ENCODE measurements around the gene TM4SF18. TPM values are rescaled to one million over a fixed set of nuclear protein-coding genes. Genes with fewer than 3 reads are reported as not detected.

The TM4SF18 gene
- total RNA-seq, 1 experiment from 2014 or later = 9.8 TPM

- Histone ChIP-seq H3K18ac (ENCODE audit: insufficient read length, low read depth, low read length) (no peak overlapping the region), H2BK20ac (ENCODE audit: low read depth, low read length, poor library complexity, severe bottlenecking) (no peak overlapping the region), H3K56ac (ENCODE audit: insufficient read length, low read depth, low read length) (no peak overlapping the region), H2BK120ac (ENCODE audit: low read depth, low read length, poor library complexity, severe bottlenecking) (no peak overlapping the region), H4K5ac (ENCODE audit: insufficient read length, low read depth, low read length) (no peak overlapping the region), H3K23ac (ENCODE audit: insufficient read length, low read depth, low read length) (no peak overlapping the region), H4K91ac (ENCODE audit: insufficient read length, low read depth, low read length) (no peak overlapping the region), H2AK5ac (ENCODE audit: insufficient read length, low read length) (no peak overlapping the region), H3K14ac (ENCODE audit: insufficient read depth, low read length) (no peak overlapping the region), H3K23me2 (ENCODE audit: insufficient read length, low read depth, low read length, poor library complexity, severe bottlenecking) (no peaks in the 10 kb centered on the region), H3K27ac (ENCODE audit: insufficient read length, low read depth, low read length) (no peak overlapping the region), H4K8ac (replicated peaks; ENCODE audit: insufficient read length, low read depth, low read length) (no peak overlapping the region), H2BK12ac (ENCODE audit: insufficient read length, low read depth, low read length) (no peak overlapping the region), H3K9ac (ENCODE audit: extremely low read depth, insufficient read length, low read length) (no peak overlapping the region), H2BK15ac (ENCODE audit: low read depth, low read length) (no peak overlapping the region), H3K4me1 (ENCODE audit: insufficient read depth, low read length) (peaks cover 4% of the 10 kb centered on the region), H3K79me2 (ENCODE audit: insufficient read depth, low read length) (no peaks in the 10 kb centered on the region), H3K27me3 (ENCODE audit: insufficient read depth, low read length) (no peaks in the 10 kb centered on the region), H3K4ac (ENCODE audit: low read depth, low read length) (no peak overlapping the region), H2BK5ac (ENCODE audit: insufficient read length, low read length) (no peak overlapping the region), H4K20me1 (ENCODE audit: control insufficient read depth, insufficient read depth, insufficient read length) (no peaks in the 10 kb centered on the region), H3K79me1 (ENCODE audit: insufficient read depth, low read depth, low read length, poor library complexity, severe bottlenecking) (no peaks in the 10 kb centered on the region), H3K4me2 (ENCODE audit: insufficient read depth, insufficient read length, low read length) (no peak overlapping the region), H2AFZ (ENCODE audit: low read length) (no peak overlapping the region), H3T11ph (ENCODE audit: low read length) (no peak overlapping the region), H3K9me3 (ENCODE audit: control insufficient read depth, low read depth, low read length) (no peaks in the 10 kb centered on the region)
- H3K9me3 Mint-ChIP-seq = no peaks in the 10 kb centered on the region
- TF ChIP-seq, protein P1, sequence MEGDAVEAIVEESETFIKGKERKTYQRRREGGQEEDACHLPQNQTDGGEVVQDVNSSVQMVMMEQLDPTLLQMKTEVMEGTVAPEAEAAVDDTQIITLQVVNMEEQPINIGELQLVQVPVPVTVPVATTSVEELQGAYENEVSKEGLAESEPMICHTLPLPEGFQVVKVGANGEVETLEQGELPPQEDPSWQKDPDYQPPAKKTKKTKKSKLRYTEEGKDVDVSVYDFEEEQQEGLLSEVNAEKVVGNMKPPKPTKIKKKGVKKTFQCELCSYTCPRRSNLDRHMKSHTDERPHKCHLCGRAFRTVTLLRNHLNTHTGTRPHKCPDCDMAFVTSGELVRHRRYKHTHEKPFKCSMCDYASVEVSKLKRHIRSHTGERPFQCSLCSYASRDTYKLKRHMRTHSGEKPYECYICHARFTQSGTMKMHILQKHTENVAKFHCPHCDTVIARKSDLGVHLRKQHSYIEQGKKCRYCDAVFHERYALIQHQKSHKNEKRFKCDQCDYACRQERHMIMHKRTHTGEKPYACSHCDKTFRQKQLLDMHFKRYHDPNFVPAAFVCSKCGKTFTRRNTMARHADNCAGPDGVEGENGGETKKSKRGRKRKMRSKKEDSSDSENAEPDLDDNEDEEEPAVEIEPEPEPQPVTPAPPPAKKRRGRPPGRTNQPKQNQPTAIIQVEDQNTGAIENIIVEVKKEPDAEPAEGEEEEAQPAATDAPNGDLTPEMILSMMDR (conservative IDR thresholded peaks at IDR 0.05) = no peak
- peaks cover 0 to 4% (median 0%) of the 10 kb centered on the region in 3 experiments; a peak in 1 of 7 replicates for H3K36me3 Mint-ChIP-seq (ENCODE audit: insufficient read depth in 1 of 3, low read depth in 3 of 3)
- no peak overlapping the region for H3K27ac Mint-ChIP-seq
- no peak for DNase-seq
- H3K27me3 Mint-ChIP-seq (ENCODE audit: low read depth) = no peaks in the 10 kb centered on the region
- H3K4me3 Mint-ChIP-seq = no peak overlapping the region
- H3K4me1 Mint-ChIP-seq = peaks cover 5 to 10% of the 10 kb centered on the region in 2 experiments
- no CpG with 5 or more reads among the region's 1 CpG for WGBS (ENCODE audit: extremely low coverage, insufficient read length, low lambda C conversion rate)
Measured at GRCh38 chr3:149317072-149317471, 16.4 kb downstream of the TM4SF18 start.

Measured in H9 (cell line).